ENCODE data around the gene ANKRD34C.

The ANKRD34C gene

GRCh38 chr15:79243723-79244122 is 38.8 kb upstream of the ANKRD34C start:
- TF ChIP-seq CTCF (IDR thresholded peaks at IDR 0.05; ENCODE audit: low read length) = no peak
- TF ChIP-seq EZH2 (IDR thresholded peaks at IDR 0.05; ENCODE audit: borderline replicate concordance, low read length) = no peak
- no peaks in the 10 kb centered on the region for H3K79me2 ChIP-seq (ENCODE audit: insufficient read depth, low read length)
- H4K20me1 ChIP-seq (ENCODE audit: insufficient read depth, low read length) = no peaks in the 10 kb centered on the region
- no peak overlapping the region for H3K4me3 ChIP-seq (ENCODE audit: low read depth, low read length, poor library complexity, severe bottlenecking)
- H3K4me1 ChIP-seq (ENCODE audit: insufficient read depth, low read length, severe bottlenecking) = no peaks in the 10 kb centered on the region
- H3F3A ChIP-seq (ENCODE audit: insufficient read depth, low read length) = no peaks in the 10 kb centered on the region
- H3K27me3 ChIP-seq (ENCODE audit: insufficient read depth, low read length) = no peaks in the 10 kb centered on the region
- H3K9me2 ChIP-seq (ENCODE audit: low read depth, low read length) = no peaks in the 10 kb centered on the region
- no peak overlapping the region for H3K27ac ChIP-seq (ENCODE audit: low read depth, low read length, poor library complexity, severe bottlenecking)
- no peak overlapping the region for H2AFZ ChIP-seq (ENCODE audit: low read length)
- H3K36me3 ChIP-seq (ENCODE audit: insufficient read depth, low read length) = no peaks in the 10 kb centered on the region
- H3K4me2 ChIP-seq (ENCODE audit: low read length) = no peak overlapping the region
- H3K9ac ChIP-seq (ENCODE audit: low read length) = no peak overlapping the region
- no peaks in the 10 kb centered on the region for H3K9me3 ChIP-seq (ENCODE audit: low read length)

GRCh38 chr15:79244876-79245275 is 37.6 kb upstream of the ANKRD34C start:
- Histone ChIP-seq H3K4me2 (ENCODE audit: low read length) (no peak overlapping the region), H3K4me3 (ENCODE audit: low read depth, low read length, poor library complexity, severe bottlenecking) (no peak overlapping the region), H2AFZ (ENCODE audit: low read length) (no peak overlapping the region), H3K9me3 (ENCODE audit: low read length) (no peaks in the 10 kb centered on the region), H3F3A (ENCODE audit: insufficient read depth, low read length) (no peaks in the 10 kb centered on the region), H3K9me2 (ENCODE audit: low read depth, low read length) (no peaks in the 10 kb centered on the region), H3K27me3 (ENCODE audit: insufficient read depth, low read length) (no peaks in the 10 kb centered on the region; the same call in 1 of the 2 replicates), H3K4me1 (ENCODE audit: insufficient read depth, low read length, severe bottlenecking) (no peaks in the 10 kb centered on the region), H3K27ac (ENCODE audit: low read depth, low read length, poor library complexity, severe bottlenecking) (no peak overlapping the region), H3K36me3 (ENCODE audit: insufficient read depth, low read length) (no peaks in the 10 kb centered on the region), H3K79me2 (ENCODE audit: insufficient read depth, low read length) (no peaks in the 10 kb centered on the region), H3K9ac (ENCODE audit: low read length) (no peak overlapping the region), H4K20me1 (ENCODE audit: insufficient read depth, low read length) (no peaks in the 10 kb centered on the region)
- TF ChIP-seq EZH2 (IDR thresholded peaks at IDR 0.05; ENCODE audit: borderline replicate concordance, low read length) = no peak
- TF ChIP-seq CTCF (IDR thresholded peaks at IDR 0.05; ENCODE audit: low read length) = no peak

- Histone ChIP-seq H3K27ac (ENCODE audit: low read depth, low read length, poor library complexity, severe bottlenecking) (no peak overlapping the region), H2AFZ (ENCODE audit: low read length) (no peak overlapping the region), H3F3A (ENCODE audit: insufficient read depth, low read length) (no peaks in the 10 kb centered on the region), H3K4me2 (ENCODE audit: low read length) (no peak overlapping the region), H3K9me2 (ENCODE audit: low read depth, low read length) (no peaks in the 10 kb centered on the region), H3K36me3 (ENCODE audit: insufficient read depth, low read length) (no peaks in the 10 kb centered on the region), H3K79me2 (ENCODE audit: insufficient read depth, low read length) (no peaks in the 10 kb centered on the region), H3K9me3 (ENCODE audit: low read length) (no peaks in the 10 kb centered on the region), H3K4me3 (ENCODE audit: low read depth, low read length, poor library complexity, severe bottlenecking) (no peak overlapping the region), H3K27me3 (ENCODE audit: insufficient read depth, low read length) (peaks cover 6% of the 10 kb centered on the region; the same call in 1 of the 2 replicates), H3K4me1 (ENCODE audit: insufficient read depth, low read length, severe bottlenecking) (no peaks in the 10 kb centered on the region), H3K9ac (ENCODE audit: low read length) (no peak overlapping the region), H4K20me1 (ENCODE audit: insufficient read depth, low read length) (no peaks in the 10 kb centered on the region)
- TF ChIP-seq EZH2 (IDR thresholded peaks at IDR 0.05; ENCODE audit: borderline replicate concordance, low read length) = no peak
- no peak for TF ChIP-seq CTCF (IDR thresholded peaks at IDR 0.05; ENCODE audit: low read length)
These were observed 34.3 kb upstream of the ANKRD34C start for GRCh38 chr15:79248183-79248582.

Data from OCI-LY1 (cell line).